H1 (cell line): ENCODE results near the gene WASHC3. TPM values are rescaled to one million over a fixed set of nuclear protein-coding genes. Genes with fewer than 3 reads are reported as not detected.
"Not testable (repeated sequence)": the region's sequence is repeated elsewhere in the genome, so short reads cannot be mapped to it uniquely, and the experiment has no call there.

Experiments used
- CTCF ChIA-PET: fragments of 300-600 bp; sonication (Branson Sonifier 250); formaldehyde crosslinking; loops from one replicate; lab custom pipeline; 2021; ENCODE audit not compliant: partially characterized antibody; lab: Charles Lee
- POLR2A ChIA-PET: fragments of 300-600 bp; sonication (Branson Sonifier 250); formaldehyde crosslinking; loops from one replicate; lab custom pipeline; 2021; ENCODE audit warnings: inconsistent platforms; ENCODE audit not compliant: partially characterized antibody; lab: Charles Lee
- DNase-seq, 2 experiments: peaks; one replicate each; pipeline versions ENCODE4 v3.0.0 to v3.0.0-alpha.2; 2010 to 2022; ENCODE audit warnings: low spot score in 2 of 2, low read depth in 1 of 2, mixed read lengths in 1 of 2
- FAIRE-seq: peaks from 2 replicates; lab custom pipeline; 2011; peaks lifted over from hg19 to GRCh38; lab: Jason Lieb, UNC
- H2AFZ ChIP-seq: 2 replicates; pipeline ENCODE4 v1.8.1; 2012; ENCODE audit warnings: low read length, inconsistent platforms
- H2AK5ac ChIP-seq: 2 replicates; pipeline ENCODE4 v1.6.1; 2013; ENCODE audit warnings: low read depth, low read length
- H2BK120ac ChIP-seq: replicated peaks from 2 replicates; pipeline ENCODE3; 2013; ENCODE audit warnings: low read depth, low read length, inconsistent platforms
- H2BK12ac ChIP-seq: 2 replicates; pipeline ENCODE4 v1.6.1; 2013; ENCODE audit warnings: low read depth, low read length
- H2BK15ac ChIP-seq: 2 replicates; pipeline ENCODE4 v1.6.1; 2013; ENCODE audit warnings: low read length
- H2BK20ac ChIP-seq: 2 replicates; pipeline ENCODE4 v1.6.1; 2013; ENCODE audit warnings: low read length
- H2BK5ac ChIP-seq: 2 replicates; pipeline ENCODE4 v1.6.1; 2013; ENCODE audit warnings: low read depth, low read length
- H3K14ac ChIP-seq: 2 replicates; pipeline ENCODE4 v1.6.1; 2013; ENCODE audit warnings: inconsistent platforms; ENCODE audit not compliant: insufficient read length
- H3K18ac ChIP-seq: 2 replicates; pipeline ENCODE4 v1.6.1; 2013; ENCODE audit warnings: low read length; ENCODE audit errors: extremely low read depth
- H3K23ac ChIP-seq: 2 replicates; pipeline ENCODE4 v1.6.1; 2013; ENCODE audit warnings: inconsistent platforms; ENCODE audit not compliant: insufficient read length
- H3K23me2 ChIP-seq: 2 replicates; pipeline ENCODE4 v1.6.1; 2013; ENCODE audit warnings: low read depth, low read length
- H3K27ac ChIP-seq: 2 replicates; pipeline ENCODE4 v1.6.1; 2011; ENCODE audit warnings: low read depth, low read length, inconsistent platforms
- H3K27me3 ChIP-seq, 4 experiments: replicated peaks in 1 of 4; 1 replicate in 1 of 4; 2 replicates in 3 of 4; pipeline versions ENCODE4 v1.6.1 to v1.8.1; 2011 to 2013; ENCODE audit warnings: low read length in 3 of 4, mild to moderate bottlenecking in 3 of 4, inconsistent platforms in 2 of 4, mixed read lengths in 2 of 4, moderate library complexity in 1 of 4; ENCODE audit not compliant: control insufficient read depth in 3 of 4, insufficient read depth in 3 of 4; ENCODE audit errors: extremely low read depth in 1 of 4
- H3K36me3 ChIP-seq, 4 experiments: 2 replicates each; pipeline versions ENCODE4 v1.6.1 to v1.8.1; 2011 to 2013; ENCODE audit warnings: mild to moderate bottlenecking in 4 of 4, low read length in 3 of 4, moderate library complexity in 2 of 4, control low read depth in 1 of 4, inconsistent platforms in 1 of 4; ENCODE audit not compliant: insufficient read depth in 4 of 4, control insufficient read depth in 2 of 4
- H3K4ac ChIP-seq: replicated peaks from 2 replicates; pipeline ENCODE3; 2013; ENCODE audit warnings: low read length, low read depth, mixed read lengths, inconsistent platforms; ENCODE audit not compliant: insufficient read length
- H3K4me1 ChIP-seq, 4 experiments: replicated peaks in 1 of 4; 1 replicate in 1 of 4; 2 replicates in 3 of 4; pipeline versions ENCODE4 v1.6.1 to v1.8.1; 2011 to 2013; ENCODE audit warnings: low read length in 3 of 4, inconsistent platforms in 2 of 4, mixed read lengths in 1 of 4; ENCODE audit not compliant: insufficient read depth in 4 of 4, control insufficient read depth in 3 of 4
- H3K4me2 ChIP-seq, 2 experiments: 2 replicates each; pipeline versions ENCODE4 v1.6.1 to v1.8.1; 2011 to 2013; ENCODE audit warnings: low read depth in 2 of 2, low read length in 2 of 2, control low read depth in 1 of 2, inconsistent platforms in 1 of 2, mild to moderate bottlenecking in 1 of 2; ENCODE audit not compliant: insufficient read depth in 1 of 2
- H3K4me3 ChIP-seq, 4 experiments: fragments of 200-600, 300-600 bp in 1 of 4; sonication (generic), shearing (Covaris generic), sonication (Bioruptor Twin) in 1 of 4; 2 replicates each; pipeline versions ENCODE4 v1.5.1 to v1.8.1; 2011 to 2016; ENCODE audit warnings: low read length in 4 of 4, low read depth in 3 of 4, control low read depth in 2 of 4, inconsistent platforms in 2 of 4, mild to moderate bottlenecking in 2 of 4, mixed read lengths in 1 of 4, moderate library complexity in 1 of 4; ENCODE audit not compliant: insufficient read depth in 2 of 4; ENCODE audit errors: extremely low read depth in 1 of 4
- H3K56ac ChIP-seq: replicated peaks from 2 replicates; pipeline ENCODE3; 2013; ENCODE audit warnings: low read depth, mild to moderate bottlenecking, mixed read lengths, low read length, inconsistent platforms; ENCODE audit not compliant: insufficient read length
- H3K79me1 ChIP-seq: 2 replicates; pipeline ENCODE4 v1.6.1; 2013; ENCODE audit warnings: low read depth, low read length, control low read depth
- H3K79me2 ChIP-seq, 2 experiments: 2 replicates each; pipeline versions ENCODE4 v1.6.1 to v1.8.1; 2012 to 2013; ENCODE audit warnings: low read length in 2 of 2, mild to moderate bottlenecking in 2 of 2, inconsistent platforms in 1 of 2; ENCODE audit not compliant: insufficient read depth in 2 of 2, control insufficient read depth in 1 of 2
- H3K9ac ChIP-seq, 4 experiments: replicated peaks in 1 of 4; 1 replicate in 1 of 4; 2 replicates in 3 of 4; pipeline versions ENCODE4 v1.6.1 to v1.8.1; 2011 to 2013; ENCODE audit warnings: low read depth in 3 of 4, low read length in 3 of 4, control low read depth in 2 of 4, mild to moderate bottlenecking in 2 of 4, moderate library complexity in 2 of 4, inconsistent platforms in 1 of 4; ENCODE audit errors: extremely low read depth in 1 of 4
- H3K9me3 ChIP-seq, 2 experiments: 2 replicates each; pipeline versions ENCODE4 v1.6.1 to v1.8.1; 2012 to 2013; ENCODE audit warnings: mild to moderate bottlenecking in 2 of 2, moderate library complexity in 2 of 2, control low read depth in 1 of 2, inconsistent platforms in 1 of 2, low read depth in 1 of 2, low read length in 1 of 2, mixed read lengths in 1 of 2; ENCODE audit not compliant: insufficient read depth in 2 of 2
- H4K20me1 ChIP-seq, 2 experiments: replicated peaks in 1 of 2; 2 replicates each; pipeline versions ENCODE3 to v1.8.1; 2011 to 2013; ENCODE audit warnings: inconsistent platforms in 2 of 2, low read length in 2 of 2, mild to moderate bottlenecking in 1 of 2; ENCODE audit not compliant: insufficient read depth in 2 of 2, control insufficient read depth in 1 of 2
- H4K5ac ChIP-seq: 2 replicates; pipeline ENCODE4 v1.6.1; 2013; ENCODE audit warnings: low read length, low read depth, mixed read lengths, inconsistent platforms; ENCODE audit not compliant: insufficient read length
- H4K8ac ChIP-seq: 2 replicates; pipeline ENCODE4 v1.8.0; 2013; ENCODE audit warnings: mild to moderate bottlenecking, moderate library complexity, low read length, inconsistent platforms; ENCODE audit not compliant: insufficient read depth; ENCODE audit errors: extremely low read depth
- H4K91ac ChIP-seq: replicated peaks from 2 replicates; pipeline ENCODE3; 2013; ENCODE audit warnings: low read length, mixed read lengths, inconsistent platforms; ENCODE audit not compliant: insufficient read length
- WGBS, 2 experiments: shearing (Covaris generic) in 1 of 2; methylation state at CpG; one replicate each; pipeline versions ENCODE4 v1.1.6 to v1.1.7; 2013 to 2015; ENCODE audit warnings: low lambda C conversion rate in 2 of 2, mixed read lengths in 2 of 2, inconsistent platforms in 1 of 2, low coverage in 1 of 2, missing lambda C conversion rate in 1 of 2; ENCODE audit not compliant: insufficient replicate concordance in 2 of 2, insufficient coverage in 1 of 2, insufficient read length in 1 of 2; ENCODE audit errors: extremely low coverage in 1 of 2, missing lambda C conversion rate in 1 of 2; 5-methylcytosine and 5-hydroxymethylcytosine counted together
- polyA plus RNA-seq, 7 experiments: library from polyadenylated mRNA; depleted of rRNA in 3 of 7; stranded (reverse) in 5 of 7; unstranded in 2 of 7; fragments of >200 nt in 5 of 7; fragments of 200-250 nt in 2 of 7; gene quantifications; 1 replicate in 5 of 7; 2 replicates in 1 of 7; 4 replicates in 1 of 7; pipeline versions ENCODE4 v1.2.1 to v1.2.3, GENCODE V29; 2011 to 2013; ENCODE audit warnings: missing spikeins in 2 of 7, mixed read lengths in 2 of 7
- total RNA-seq: library from RNA; stranded (reverse); fragmentation: NEBNext Ultra II Directional; extraction: Animal tissue kit (Norgen Biotek cat#: 25700); gene quantifications from 2 replicates; pipeline ENCODE4 v1.2.1, GENCODE V29; 2021

WASHC3 gene
- total and polyA plus RNA-seq, 2 of the 8 experiments (the other 6 are each of a cell fraction or from before 2014, with no cell fraction given): 7.4 to 8.3 TPM

DNA sequence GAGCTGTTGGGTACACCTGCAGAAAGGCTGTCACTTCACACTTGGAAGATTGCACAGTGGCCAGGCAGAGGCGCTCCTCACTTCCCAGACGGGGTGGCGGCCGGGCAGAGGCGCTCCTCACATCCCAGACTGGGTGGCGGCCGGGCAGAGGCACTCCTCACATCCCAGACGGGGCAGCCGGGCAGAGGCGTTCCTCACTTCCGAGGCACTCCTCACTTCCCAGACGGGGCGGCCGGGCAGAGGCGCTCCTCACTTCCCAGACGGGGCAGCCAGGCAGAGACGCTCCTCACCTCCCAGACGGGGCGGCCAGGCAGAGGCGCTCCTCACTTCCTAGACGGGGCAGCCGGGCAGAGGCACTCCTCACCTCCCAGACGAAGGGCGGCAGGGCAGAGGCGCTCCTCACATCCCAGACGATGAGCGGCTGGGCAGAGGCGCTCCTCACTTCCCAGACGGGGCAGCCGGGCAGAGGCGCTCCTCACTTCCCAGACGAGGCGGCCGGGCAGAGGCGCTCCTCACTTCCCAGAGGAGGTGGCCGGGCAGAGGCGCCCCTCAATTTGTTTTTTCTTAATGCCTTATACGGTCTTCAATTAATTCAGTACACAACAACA, 27.5 kb upstream of the WASHC3 start:
- FAIRE-seq, H3K4me2 ChIP-seq, H3K23me2 ChIP-seq, H4K91ac ChIP-seq, H2AK5ac ChIP-seq, H3K4me3 ChIP-seq, H3K9ac ChIP-seq, H2BK5ac ChIP-seq, H3K18ac ChIP-seq, H3K23ac ChIP-seq, H3K56ac ChIP-seq, H2BK20ac ChIP-seq, H2AFZ ChIP-seq, H2BK15ac ChIP-seq, DNase-seq, H3K4me1 ChIP-seq, H3K27ac ChIP-seq, H2BK12ac ChIP-seq, H4K8ac ChIP-seq, H3K79me1 ChIP-seq, POLR2A ChIA-PET, H4K20me1 ChIP-seq, H3K14ac ChIP-seq, H3K79me2 ChIP-seq, H2BK120ac ChIP-seq, H3K27me3 ChIP-seq, H4K5ac ChIP-seq, H3K4ac ChIP-seq: not testable (repeated sequence)
- Histone ChIP-seq H3K9me3 (peaks cover 7 to 12% of the 10 kb centered on the region in 2 experiments), H3K36me3 (peaks cover 0 to 23% (median 13%) of the 10 kb centered on the region in 4 experiments; a peak in 5 of 8 replicates)
- CTCF ChIA-PET: interaction anchor here (0.6 to 0.8 kb wide), 2 partner anchors 84 to 395 kb away, joined by 3 read pairs; no protein-coding TSS in a partner anchor
- WGBS, 2 experiments: 91% methylated on average over 36 of the region's 38 CpGs; no CpG with 5 or more reads in 1 of the 2 experiments
